Measurements from ENCODE around the gene AFF4.

The AFF4 gene

DNA sequence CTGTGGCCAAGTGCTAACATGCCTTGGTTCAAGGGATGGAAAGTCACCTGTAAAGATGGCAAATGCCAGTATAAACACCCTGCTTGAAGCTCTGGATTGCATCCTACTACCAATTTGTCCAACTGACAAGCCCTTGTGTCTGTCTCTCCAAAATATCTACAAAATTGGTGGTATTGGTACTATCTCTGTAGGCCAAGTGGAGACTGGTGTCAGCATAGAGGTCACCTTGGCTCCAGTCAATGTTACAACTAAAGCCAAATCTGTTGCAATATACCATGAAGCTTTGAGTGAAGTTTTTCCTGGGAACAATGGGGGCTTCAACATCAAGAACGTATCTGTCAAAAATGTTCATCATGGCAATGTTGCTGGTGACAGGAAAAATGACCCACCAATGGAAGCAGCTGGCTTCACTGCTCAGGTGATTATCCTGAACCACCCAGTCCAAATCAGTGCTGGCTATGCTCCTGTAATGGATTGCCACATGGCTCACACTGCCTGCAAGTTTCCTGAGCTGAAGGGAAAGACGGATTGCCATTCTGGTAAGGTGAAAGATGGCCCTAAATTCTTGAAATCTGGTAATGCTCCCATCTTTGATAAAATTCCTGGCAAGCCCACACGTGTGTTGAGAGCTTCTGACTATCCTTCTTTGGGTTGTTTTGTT lies 19.9 kb downstream of the AFF4 start:
- Histone ChIP-seq H3K27ac (ENCODE audit: poor library complexity, severe bottlenecking) (no peak overlapping the region), H3K9me3 (ENCODE audit: severe bottlenecking) (no peaks in the 10 kb centered on the region), H3K4me1 (ENCODE audit: insufficient read depth, poor library complexity, severe bottlenecking) (peaks cover 12% of the 10 kb centered on the region), H3K4me3 (ENCODE audit: severe bottlenecking) (no peak overlapping the region), H3K27me3 (ENCODE audit: insufficient read depth, poor library complexity, severe bottlenecking) (no peaks in the 10 kb centered on the region), H3K36me3 (ENCODE audit: low read depth) (peaks cover 16% of the 10 kb centered on the region; the same call in 1 of the 2 replicates)
- TF ChIP-seq CTCF (IDR thresholded peaks at IDR 0.05; ENCODE audit: poor library complexity, severe bottlenecking), result no peak
- ATAC-seq (ENCODE audit: low read depth) (no peak), DNase-seq (ENCODE audit: low spot score) (no peak)

DNA sequence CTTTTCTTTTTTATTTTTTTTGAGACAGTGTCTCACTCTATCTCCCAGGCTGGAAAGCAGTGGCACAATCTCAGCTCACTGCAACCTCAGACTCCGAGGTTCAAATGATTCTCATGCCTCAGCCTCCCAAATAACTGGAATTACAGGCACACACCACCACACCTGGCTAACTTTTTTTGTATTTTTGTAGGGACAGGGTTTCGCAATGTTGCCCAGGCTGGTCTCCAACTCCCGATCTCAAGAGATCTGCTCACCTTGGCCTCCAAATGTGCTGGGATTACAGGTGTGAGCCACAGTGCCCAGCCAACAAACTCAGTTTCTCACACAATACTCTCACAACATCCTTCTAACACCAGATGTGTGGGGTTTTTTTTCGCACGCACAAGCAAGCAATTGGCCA lies 22.1 kb downstream of the AFF4 start:
- TF ChIP-seq CTCF (IDR thresholded peaks at IDR 0.05; ENCODE audit: poor library complexity, severe bottlenecking), result no peak
- ATAC-seq (ENCODE audit: low read depth), result no peak
- H3K9me3 ChIP-seq (ENCODE audit: severe bottlenecking), result no peaks in the 10 kb centered on the region

GRCh38 chr5:132928062-132928407 lies 35.4 kb downstream of the AFF4 start:
- H3K36me3 ChIP-seq (ENCODE audit: low read depth), result peaks cover 93% of the 10 kb centered on the region
- ATAC-seq (ENCODE audit: low read depth), result no peak

More for the DNA sequence above, 22.1 kb downstream of the AFF4 start:
- no peak overlapping the region for H3K4me3 ChIP-seq (ENCODE audit: severe bottlenecking)
- H3K27ac ChIP-seq (ENCODE audit: poor library complexity, severe bottlenecking), result no peak overlapping the region
- DNase-seq (ENCODE audit: low spot score), result no peak
- H3K4me1 ChIP-seq (ENCODE audit: insufficient read depth, poor library complexity, severe bottlenecking), result no peaks in the 10 kb centered on the region
- no peaks in the 10 kb centered on the region for H3K27me3 ChIP-seq (ENCODE audit: insufficient read depth, poor library complexity, severe bottlenecking)
- H3K36me3 ChIP-seq (ENCODE audit: low read depth), result peaks cover 24% of the 10 kb centered on the region

DNA sequence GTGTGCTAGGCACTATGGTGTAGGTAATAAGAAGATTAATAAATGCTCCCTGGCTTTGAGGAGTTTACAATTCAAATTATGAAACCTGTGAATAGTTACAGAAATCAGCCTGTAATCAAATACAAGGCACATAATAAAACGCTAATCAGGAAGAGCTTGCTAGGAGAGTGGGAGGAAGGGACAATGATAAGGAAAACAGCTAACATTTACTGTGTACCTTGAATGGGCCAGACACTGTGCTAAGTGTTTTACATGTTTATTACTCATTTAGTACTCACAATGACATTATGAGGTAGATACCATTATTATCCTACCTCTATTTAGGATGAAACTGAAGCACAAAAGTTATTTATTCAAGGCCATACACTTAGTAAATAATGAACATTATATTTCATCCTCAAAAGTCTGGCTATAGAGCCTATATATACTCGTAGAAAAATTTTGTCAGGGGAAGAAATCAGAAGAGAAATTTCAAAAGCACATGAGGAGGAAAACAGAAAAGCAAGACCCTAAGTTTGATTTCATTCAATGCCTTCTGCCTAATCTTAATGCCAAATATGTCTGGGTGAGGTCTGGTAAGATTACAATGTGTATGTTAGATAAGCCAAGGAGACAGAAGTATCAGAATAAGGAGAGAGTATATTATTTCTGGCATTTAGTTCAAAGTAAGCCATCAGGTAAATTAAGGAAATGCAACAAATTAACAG lies 35.9 kb downstream of the AFF4 start:
- Histone ChIP-seq H3K4me1 (ENCODE audit: insufficient read depth, poor library complexity, severe bottlenecking) (no peaks in the 10 kb centered on the region), H3K27me3 (ENCODE audit: insufficient read depth, poor library complexity, severe bottlenecking) (no peaks in the 10 kb centered on the region), H3K9me3 (ENCODE audit: severe bottlenecking) (no peaks in the 10 kb centered on the region), H3K4me3 (ENCODE audit: severe bottlenecking) (no peak overlapping the region), H3K36me3 (ENCODE audit: low read depth) (peaks cover 92% of the 10 kb centered on the region), H3K27ac (ENCODE audit: poor library complexity, severe bottlenecking) (no peak overlapping the region)
- DNase-seq (ENCODE audit: low spot score) (no peak), ATAC-seq (ENCODE audit: low read depth) (no peak)
- no peak for TF ChIP-seq CTCF (IDR thresholded peaks at IDR 0.05; ENCODE audit: poor library complexity, severe bottlenecking)

More at GRCh38 chr5:132928062-132928407, 35.4 kb downstream of the AFF4 start:
- Histone ChIP-seq H3K4me3 (ENCODE audit: severe bottlenecking) (no peak overlapping the region), H3K27me3 (ENCODE audit: insufficient read depth, poor library complexity, severe bottlenecking) (no peaks in the 10 kb centered on the region), H3K9me3 (ENCODE audit: severe bottlenecking) (no peaks in the 10 kb centered on the region), H3K27ac (ENCODE audit: poor library complexity, severe bottlenecking) (no peak overlapping the region), H3K4me1 (ENCODE audit: insufficient read depth, poor library complexity, severe bottlenecking) (no peaks in the 10 kb centered on the region)
- no peak for TF ChIP-seq CTCF (IDR thresholded peaks at IDR 0.05; ENCODE audit: poor library complexity, severe bottlenecking)
- DNase-seq (ENCODE audit: low spot score), result no peak

DNA sequence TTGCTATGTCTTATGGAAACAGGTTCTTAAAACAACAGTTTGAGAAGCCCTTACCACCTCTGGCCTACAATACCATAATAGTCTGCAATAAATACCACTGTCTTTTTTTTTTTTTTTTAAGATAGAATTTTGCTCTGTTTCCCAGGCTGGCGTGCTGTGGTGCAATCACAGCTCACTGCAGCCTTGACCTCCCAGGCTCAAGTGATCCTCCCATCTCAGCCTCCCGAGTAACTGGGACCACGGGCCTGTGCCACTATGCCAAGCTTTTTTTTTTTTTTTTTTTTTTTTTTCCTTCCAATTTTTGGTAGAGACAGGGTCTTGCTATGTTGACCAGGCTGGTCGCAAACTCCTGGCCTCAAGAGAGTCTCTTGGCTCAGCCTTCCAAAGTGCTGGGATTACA lies 37.0 kb downstream of the AFF4 start:
- ATAC-seq (ENCODE audit: low read depth) (no peak), DNase-seq (ENCODE audit: low spot score) (no peak)
- Histone ChIP-seq H3K4me3 (ENCODE audit: severe bottlenecking) (no peak overlapping the region), H3K27me3 (ENCODE audit: insufficient read depth, poor library complexity, severe bottlenecking) (no peaks in the 10 kb centered on the region), H3K36me3 (ENCODE audit: low read depth) (peaks cover 92% of the 10 kb centered on the region), H3K4me1 (ENCODE audit: insufficient read depth, poor library complexity, severe bottlenecking) (no peaks in the 10 kb centered on the region), H3K9me3 (ENCODE audit: severe bottlenecking) (no peaks in the 10 kb centered on the region), H3K27ac (ENCODE audit: poor library complexity, severe bottlenecking) (no peak overlapping the region)
- TF ChIP-seq CTCF (IDR thresholded peaks at IDR 0.05; ENCODE audit: poor library complexity, severe bottlenecking), result no peak
